HG03039 (cell line): ENCODE results near the gene STAB1.

ENCODE experiments used
- ATAC-seq: cut with Tn5 transposase; IDR thresholded peaks from one replicate; pipeline ENCODE4 v1.9.1; 2021; ENCODE audit warnings: mild to moderate bottlenecking, moderate library complexity; ENCODE audit not compliant: unreplicated experiment

The STAB1 gene

DNA sequence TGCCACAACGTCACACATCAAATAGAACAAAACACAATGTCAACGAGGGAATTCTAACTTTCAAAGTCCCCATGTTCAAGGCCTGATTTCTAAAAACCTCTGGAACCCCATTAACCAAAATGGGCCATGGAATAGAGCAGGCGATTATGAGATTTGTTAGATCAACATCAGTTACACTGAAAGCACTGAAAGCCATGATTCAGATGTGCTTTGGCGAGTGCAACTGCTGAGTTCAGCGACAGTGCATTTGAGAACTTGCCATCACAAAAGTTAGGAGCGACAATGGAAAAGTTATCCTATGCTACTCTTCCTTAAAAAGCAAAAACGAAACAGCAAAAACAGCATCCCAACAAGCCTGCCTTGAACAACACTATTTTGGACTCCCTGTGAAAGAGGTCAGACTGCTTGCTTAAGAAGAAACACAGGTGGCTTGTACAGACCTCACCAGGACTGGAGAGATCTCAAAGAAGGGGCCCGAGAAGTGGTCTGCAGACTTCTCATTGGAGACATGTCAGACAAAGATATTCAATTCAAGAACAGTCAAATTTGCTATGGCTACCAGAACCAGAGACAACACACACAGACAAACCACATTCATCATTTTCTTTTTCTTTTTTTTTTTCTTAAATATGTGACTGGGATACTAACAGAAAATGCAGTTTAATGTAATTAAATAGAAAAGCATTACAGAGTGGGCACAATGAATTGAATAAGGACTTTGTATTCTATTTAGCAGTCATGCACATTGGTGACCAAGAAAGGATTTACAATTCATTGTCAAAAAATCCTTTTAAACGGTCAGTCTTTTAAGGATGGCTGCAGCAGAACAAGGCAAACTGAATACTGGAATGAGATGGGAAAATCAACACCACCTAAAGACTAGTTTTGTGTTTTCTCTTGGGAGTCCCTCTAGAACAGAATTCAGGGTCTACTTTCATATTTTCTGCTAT lies 62.1 kb downstream of the STAB1 start:
- ATAC-seq: no peak

GRCh38 chr3:52558436-52558835 lies 63.3 kb downstream of the STAB1 start:
- no peak for ATAC-seq

- no peak for ATAC-seq
These were observed 66.0 kb downstream of the STAB1 start for GRCh38 chr3:52561028-52561747.

GRCh38 chr3:52563984-52564383 lies 68.8 kb downstream of the STAB1 start:
- ATAC-seq: no peak

GRCh38 chr3:52568069-52568468 lies 72.9 kb downstream of the STAB1 start:
- ATAC-seq: no peak

GRCh38 chr3:52570076-52570475 lies 74.9 kb downstream of the STAB1 start:
- no peak for ATAC-seq

- no peak for ATAC-seq
These were observed 77.1 kb downstream of the STAB1 start for GRCh38 chr3:52572221-52572620.
